GM06990 (cell line): ENCODE results near the gene MYH13.
A peak's percentile ranks its signal among the peaks of the same experiment; 100 is the strongest.

ENCODE experiments used
- DNase-seq: peaks from one replicate; pipeline ENCODE4 v3.0.0-alpha.2; 2011; ENCODE audit not compliant: insufficient read length; ENCODE audit errors: extremely low read depth
- H3K27me3 ChIP-seq: replicated peaks from 2 replicates; pipeline ENCODE4 v1.6.0; 2011; ENCODE audit warnings: low read length; ENCODE audit not compliant: control insufficient read depth, insufficient read depth
- H3K36me3 ChIP-seq: 2 replicates; pipeline ENCODE4 v1.5.1; 2011; ENCODE audit warnings: low read length; ENCODE audit not compliant: control insufficient read depth, insufficient read depth
- H3K4me3 ChIP-seq: replicated peaks from 2 replicates; pipeline ENCODE4 v1.5.1; 2011; ENCODE audit warnings: low read depth, mild to moderate bottlenecking, control low read depth, low read length
- CTCF ChIP-seq: IDR thresholded peaks from 2 replicates; pipeline ENCODE4 v1.5.1; 2011; ENCODE audit warnings: low read length, control low read depth, mild to moderate bottlenecking, inconsistent platforms; ENCODE audit not compliant: insufficient read depth, poor library complexity, severe bottlenecking

MYH13 gene

GRCh38 chr17:10369239-10369638, 3.6 kb downstream of the MYH13 start:
- H3K4me3 ChIP-seq = no peak overlapping the region
- DNase-seq = no peak
- H3K27me3 ChIP-seq = peaks cover 2% of the 10 kb centered on the region; the same call in 1 of the 2 replicates
- H3K36me3 ChIP-seq = no peaks in the 10 kb centered on the region
- TF ChIP-seq CTCF = no peak

- Histone ChIP-seq H3K27me3 (peaks cover 2% of the 10 kb centered on the region; the same call in 1 of the 2 replicates), H3K36me3 (no peaks in the 10 kb centered on the region), H3K4me3 (no peak overlapping the region)
- TF ChIP-seq CTCF = no peak
- DNase-seq = no peak
Observed at GRCh38 chr17:10368561-10368960, 4.2 kb downstream of the MYH13 start.

GRCh38 chr17:10360578-10360977, 12.2 kb downstream of the MYH13 start:
- TF ChIP-seq CTCF = no peak
- no peak for DNase-seq
- Histone ChIP-seq H3K27me3 (peaks cover 1% of the 10 kb centered on the region; the same call in 1 of the 2 replicates), H3K4me3 (no peak overlapping the region), H3K36me3 (no peaks in the 10 kb centered on the region)

GRCh38 chr17:10357768-10358167, 15.0 kb downstream of the MYH13 start:
- peak; percentile 84 for TF ChIP-seq CTCF
- Histone ChIP-seq H3K27me3 (peaks cover 1% of the 10 kb centered on the region; the same call in 1 of the 2 replicates), H3K36me3 (no peaks in the 10 kb centered on the region), H3K4me3 (no peak overlapping the region)
- peak; percentile 38 for DNase-seq

- Histone ChIP-seq H3K4me3 (no peak overlapping the region), H3K27me3 (peaks cover 1% of the 10 kb centered on the region; the same call in 1 of the 2 replicates), H3K36me3 (no peaks in the 10 kb centered on the region)
- TF ChIP-seq CTCF = no peak
- no peak for DNase-seq
Observed at GRCh38 chr17:10354651-10355050, 18.2 kb downstream of the MYH13 start.

- no peak overlapping the region for H3K4me3 ChIP-seq
- no peak for DNase-seq
- no peak for TF ChIP-seq CTCF
- no peaks in the 10 kb centered on the region; the same call in 1 of the 2 replicates for H3K27me3 ChIP-seq
- H3K36me3 ChIP-seq = no peaks in the 10 kb centered on the region
Observed at GRCh38 chr17:10352893-10353292, 19.9 kb downstream of the MYH13 start.
